IMR-90 (cell line): ENCODE data around the gene FLNA.
A peak's percentile ranks its signal among the peaks of the same experiment; 100 is the strongest.

Experiments used
- CEBPB ChIP-seq: IDR thresholded peaks from 2 replicates; pipeline ENCODE4 v1.6.1; 2012; ENCODE audit warnings: low read depth, low read length, improper control_type of control experiment
- MAZ ChIP-seq: IDR thresholded peaks from 2 replicates; pipeline ENCODE4 v1.6.1; 2012; ENCODE audit warnings: low read depth, mild to moderate bottlenecking, low read length, improper control_type of control experiment, moderate library complexity, borderline replicate concordance
- MXI1 ChIP-seq: IDR thresholded peaks from 2 replicates; pipeline ENCODE4 v1.6.1; 2012; ENCODE audit warnings: low read depth, mild to moderate bottlenecking, low read length, moderate library complexity, borderline replicate concordance
- POLR2A ChIP-seq: IDR thresholded peaks from 2 replicates; pipeline ENCODE4 v1.6.1; 2012; ENCODE audit warnings: mild to moderate bottlenecking, low read depth, low read length
- TF ChIP-seq, protein P1 (sequence below): conservative IDR thresholded peaks from 2 replicates; pipeline ENCODE4 v1.5.1; 2012; ENCODE audit warnings: mild to moderate bottlenecking, low read depth, low read length, improper control_type of control experiment
- TF ChIP-seq, protein P2 (sequence below): fragments of 150-350 bp; IDR thresholded peaks from 2 replicates; pipeline ENCODE4 v1.6.1; 2016; ENCODE audit warnings: low read depth, mild to moderate bottlenecking, low read length, moderate library complexity, borderline replicate concordance

DNA sequence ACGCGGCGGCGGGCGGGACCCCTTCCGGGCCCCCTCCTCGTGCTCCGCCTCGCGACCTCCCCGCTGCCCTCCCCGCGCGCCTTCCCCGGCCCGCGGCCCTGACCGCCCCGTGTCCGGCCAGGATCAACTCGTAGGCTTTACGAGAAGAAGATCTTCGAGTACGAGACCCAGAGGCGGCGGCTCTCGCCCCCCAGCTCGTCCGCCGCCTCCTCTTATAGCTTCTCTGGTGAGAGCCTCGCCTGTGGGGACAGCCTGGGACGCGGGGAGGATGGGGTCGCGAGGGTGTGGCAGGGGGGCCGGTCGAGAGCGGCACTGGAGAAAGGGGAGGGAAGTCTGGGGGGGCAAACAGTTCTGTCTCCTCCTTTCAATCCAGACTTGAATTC, 5.1 kb upstream of the FLNA start:
- TF ChIP-seq, protein P1, sequence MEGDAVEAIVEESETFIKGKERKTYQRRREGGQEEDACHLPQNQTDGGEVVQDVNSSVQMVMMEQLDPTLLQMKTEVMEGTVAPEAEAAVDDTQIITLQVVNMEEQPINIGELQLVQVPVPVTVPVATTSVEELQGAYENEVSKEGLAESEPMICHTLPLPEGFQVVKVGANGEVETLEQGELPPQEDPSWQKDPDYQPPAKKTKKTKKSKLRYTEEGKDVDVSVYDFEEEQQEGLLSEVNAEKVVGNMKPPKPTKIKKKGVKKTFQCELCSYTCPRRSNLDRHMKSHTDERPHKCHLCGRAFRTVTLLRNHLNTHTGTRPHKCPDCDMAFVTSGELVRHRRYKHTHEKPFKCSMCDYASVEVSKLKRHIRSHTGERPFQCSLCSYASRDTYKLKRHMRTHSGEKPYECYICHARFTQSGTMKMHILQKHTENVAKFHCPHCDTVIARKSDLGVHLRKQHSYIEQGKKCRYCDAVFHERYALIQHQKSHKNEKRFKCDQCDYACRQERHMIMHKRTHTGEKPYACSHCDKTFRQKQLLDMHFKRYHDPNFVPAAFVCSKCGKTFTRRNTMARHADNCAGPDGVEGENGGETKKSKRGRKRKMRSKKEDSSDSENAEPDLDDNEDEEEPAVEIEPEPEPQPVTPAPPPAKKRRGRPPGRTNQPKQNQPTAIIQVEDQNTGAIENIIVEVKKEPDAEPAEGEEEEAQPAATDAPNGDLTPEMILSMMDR: no peak
- TF ChIP-seq, protein P2, sequence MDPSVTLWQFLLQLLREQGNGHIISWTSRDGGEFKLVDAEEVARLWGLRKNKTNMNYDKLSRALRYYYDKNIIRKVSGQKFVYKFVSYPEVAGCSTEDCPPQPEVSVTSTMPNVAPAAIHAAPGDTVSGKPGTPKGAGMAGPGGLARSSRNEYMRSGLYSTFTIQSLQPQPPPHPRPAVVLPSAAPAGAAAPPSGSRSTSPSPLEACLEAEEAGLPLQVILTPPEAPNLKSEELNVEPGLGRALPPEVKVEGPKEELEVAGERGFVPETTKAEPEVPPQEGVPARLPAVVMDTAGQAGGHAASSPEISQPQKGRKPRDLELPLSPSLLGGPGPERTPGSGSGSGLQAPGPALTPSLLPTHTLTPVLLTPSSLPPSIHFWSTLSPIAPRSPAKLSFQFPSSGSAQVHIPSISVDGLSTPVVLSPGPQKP: no peak
- TF ChIP-seq CEBPB (no peak), MXI1 (no peak), MAZ (no peak), POLR2A (peak; percentile 12)
